Tibial nerve (tissue), 4 donors: Measurements from ENCODE around the gene KIAA0586.

ENCODE experiments used
- EP300 ChIP-seq, 2 donors: sonication (generic); formaldehyde crosslinking; IDR thresholded peaks; one replicate each; pipeline ENCODE4 v1.6.1; 2017; ENCODE audit warnings: antibody characterized with exemption in 2 of 2, mild to moderate bottlenecking in 1 of 2
- POLR2A ChIP-seq, 2 donors: fragments of 450-650 bp; IDR thresholded peaks; one replicate each; pipeline ENCODE4 v1.6.1; 2017; ENCODE audit warnings: antibody characterized with exemption in 2 of 2, mild to moderate bottlenecking in 2 of 2, moderate library complexity in 2 of 2
- TF ChIP-seq, protein P1 (sequence below), 5 experiments: fragments of 200-600 bp in 3 of 5; fragments of 450-650 bp in 2 of 5; sonication (generic) in 3 of 5; IDR thresholded peaks; one replicate each; pipeline ENCODE4 v1.5.1; 2016 to 2019; ENCODE audit warnings: antibody characterized with exemption in 5 of 5, mild to moderate bottlenecking in 3 of 5, moderate library complexity in 2 of 5

DNA sequence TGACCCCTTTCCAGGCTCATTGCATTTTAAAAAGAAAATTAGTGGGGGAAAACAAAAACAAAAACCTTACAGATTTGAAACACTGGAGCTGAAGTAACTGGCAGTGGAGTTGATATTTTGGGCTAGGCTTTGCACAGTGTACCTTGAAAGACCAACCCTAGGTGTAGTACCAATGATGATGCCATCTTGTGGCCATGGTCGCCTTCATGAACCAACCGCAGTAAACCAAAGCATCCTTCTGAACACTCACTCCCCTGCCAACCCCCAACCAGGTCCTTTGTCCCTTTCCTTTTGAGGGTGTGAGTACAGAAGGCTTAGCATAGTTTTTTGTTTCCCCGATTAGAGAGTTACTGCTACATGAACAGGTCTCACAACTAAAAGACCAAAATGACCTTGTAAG is 25.9 kb upstream of the KIAA0586 start:
- TF ChIP-seq, protein P1, sequence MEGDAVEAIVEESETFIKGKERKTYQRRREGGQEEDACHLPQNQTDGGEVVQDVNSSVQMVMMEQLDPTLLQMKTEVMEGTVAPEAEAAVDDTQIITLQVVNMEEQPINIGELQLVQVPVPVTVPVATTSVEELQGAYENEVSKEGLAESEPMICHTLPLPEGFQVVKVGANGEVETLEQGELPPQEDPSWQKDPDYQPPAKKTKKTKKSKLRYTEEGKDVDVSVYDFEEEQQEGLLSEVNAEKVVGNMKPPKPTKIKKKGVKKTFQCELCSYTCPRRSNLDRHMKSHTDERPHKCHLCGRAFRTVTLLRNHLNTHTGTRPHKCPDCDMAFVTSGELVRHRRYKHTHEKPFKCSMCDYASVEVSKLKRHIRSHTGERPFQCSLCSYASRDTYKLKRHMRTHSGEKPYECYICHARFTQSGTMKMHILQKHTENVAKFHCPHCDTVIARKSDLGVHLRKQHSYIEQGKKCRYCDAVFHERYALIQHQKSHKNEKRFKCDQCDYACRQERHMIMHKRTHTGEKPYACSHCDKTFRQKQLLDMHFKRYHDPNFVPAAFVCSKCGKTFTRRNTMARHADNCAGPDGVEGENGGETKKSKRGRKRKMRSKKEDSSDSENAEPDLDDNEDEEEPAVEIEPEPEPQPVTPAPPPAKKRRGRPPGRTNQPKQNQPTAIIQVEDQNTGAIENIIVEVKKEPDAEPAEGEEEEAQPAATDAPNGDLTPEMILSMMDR (IDR thresholded peaks at IDR 0.05), result no peak
- TF ChIP-seq POLR2A (IDR thresholded peaks at IDR 0.05), result no peak
- TF ChIP-seq EP300 (IDR thresholded peaks at IDR 0.05), result no peak
